Aorta (tissue), 5 donors: ENCODE results near the gene PSMC1. TPM values are rescaled to one million over a fixed set of nuclear protein-coding genes. Genes with fewer than 3 reads are reported as not detected.

ENCODE experiments used
- ATAC-seq: fragments of 200-7000 bp; cut with Tn5 transposase; one replicate; pipeline ENCODE4 v1.9.1; 2022; ENCODE audit warnings: moderate library complexity; ENCODE audit not compliant: low FRiP score
- DNase-seq, 2 donors: peaks; one replicate each; pipeline ENCODE4 v3.0.0-alpha.2; 2020
- H3K27ac ChIP-seq, 2 donors: one replicate each; pipeline ENCODE4 v1.5.1; 2013; ENCODE audit warnings: low read length in 2 of 2, mild to moderate bottlenecking in 2 of 2, moderate library complexity in 2 of 2, control low read depth in 1 of 2, inconsistent platforms in 1 of 2, low read depth in 1 of 2
- H3K27me3 ChIP-seq, 2 donors: one replicate each; pipeline ENCODE4 v1.6.1; 2013; ENCODE audit warnings: control low read depth in 1 of 2, low read length in 1 of 2, mild to moderate bottlenecking in 1 of 2, moderate library complexity in 1 of 2; ENCODE audit not compliant: insufficient read depth in 2 of 2, control insufficient read depth in 1 of 2
- H3K36me3 ChIP-seq, 2 donors: one replicate each; pipeline ENCODE4 v1.6.1; 2013; ENCODE audit warnings: control low read depth in 1 of 2, low read length in 1 of 2, mild to moderate bottlenecking in 1 of 2; ENCODE audit not compliant: insufficient read depth in 2 of 2, control insufficient read depth in 1 of 2
- H3K4me1 ChIP-seq, 2 donors: one replicate each; pipeline ENCODE4 v1.6.1; 2013; ENCODE audit warnings: low read length in 2 of 2, control low read depth in 1 of 2, mild to moderate bottlenecking in 1 of 2, moderate library complexity in 1 of 2; ENCODE audit not compliant: insufficient read depth in 2 of 2, control insufficient read depth in 1 of 2
- H3K4me3 ChIP-seq, 2 donors: one replicate each; pipeline ENCODE4 v1.5.1; 2013; ENCODE audit warnings: low read length in 2 of 2, control low read depth in 1 of 2, mild to moderate bottlenecking in 1 of 2
- H3K9me3 ChIP-seq: one replicate; pipeline ENCODE4 v1.6.1; 2013; ENCODE audit warnings: mild to moderate bottlenecking, low read length; ENCODE audit not compliant: control insufficient read depth
- WGBS, 2 donors: extraction: QIAGEN DNeasy Blood & Tissue Kit; methylation state at CpG; one replicate each; pipeline ENCODE4 v1.1.7; 2013; 5-methylcytosine and 5-hydroxymethylcytosine counted together
- intact Hi-C, 2 donors: fragments of 100-400 bp; cut with DNase I; formaldehyde crosslinking; loops; one replicate each; pipeline versions ENCODE4 v1.14.2 to v1.15.0; 2022
- polyA plus RNA-seq, 2 donors: library from polyadenylated mRNA; stranded (reverse); fragments of 200-250 nt; gene quantifications; one replicate each; pipeline ENCODE4 v1.2.3, GENCODE V29; 2013
- total RNA-seq, 2 donors: library from RNA; stranded (reverse); fragmentation: NEBNext Ultra II Directional; extraction: Animal tissue kit (Norgen Biotek cat#: 25700); gene quantifications; one replicate each; pipeline ENCODE4 v1.2.1, GENCODE V29; 2021
- donor health status: healthy with polysubstance abuse.
- donor health status: Bipolar disorder and iron deficiency.
- donor health status: DM: no; HTN: no; CAD: no.
- donor health status: DM: no; HTN: no; CAD: no.
- donor health status: DM: yes; HTN: yes; CAD: no.

The PSMC1 gene
- total and polyA plus RNA-seq, 4 donors = 67.3 to 184 (median 128) TPM

DNA sequence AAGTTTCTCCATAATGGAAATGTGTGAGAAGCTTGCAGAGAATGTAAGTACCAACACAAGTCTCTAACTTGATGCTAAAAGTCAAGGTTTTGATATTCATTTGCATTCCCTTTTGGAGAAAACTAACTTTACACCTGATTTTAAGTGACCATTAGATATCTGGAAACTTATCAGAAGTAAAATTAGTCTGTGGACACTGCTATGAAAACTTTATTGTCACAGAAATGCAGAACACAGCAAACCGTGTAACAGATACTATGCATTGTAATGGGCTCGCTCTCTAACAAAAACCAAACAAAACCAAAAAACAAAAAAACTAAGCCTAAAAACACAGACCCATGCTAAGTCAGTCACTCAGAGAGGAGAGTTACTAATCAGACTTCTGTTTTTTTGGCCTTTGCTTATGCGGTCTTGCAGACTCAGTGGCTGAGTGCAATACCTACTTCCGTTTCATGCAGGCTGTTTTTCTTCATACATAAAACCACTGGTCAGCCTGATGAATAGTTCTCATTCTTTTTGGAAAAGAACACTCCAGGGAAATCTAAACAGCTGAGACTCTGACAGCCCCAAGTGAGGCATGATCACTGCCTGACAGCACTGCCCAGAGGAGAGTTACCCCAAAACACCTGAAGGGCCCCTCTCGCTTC lies 39.6 kb downstream of the PSMC1 start:
- H3K4me3 ChIP-seq = no peak overlapping the region
- H3K27ac ChIP-seq = no peak overlapping the region
- no peaks in the 10 kb centered on the region for H3K9me3 ChIP-seq
- 53 to 58% methylated on average over 5 of the region's 5 CpGs for WGBS, 2 donors
- peaks cover 0 to 8% of the 10 kb centered on the region in 2 donors for H3K36me3 ChIP-seq
- intact Hi-C loops = no loop called here
- ATAC-seq (no peak), DNase-seq (no peak)
- no peaks in the 10 kb centered on the region for H3K27me3 ChIP-seq
- no peaks in the 10 kb centered on the region for H3K4me1 ChIP-seq

DNA sequence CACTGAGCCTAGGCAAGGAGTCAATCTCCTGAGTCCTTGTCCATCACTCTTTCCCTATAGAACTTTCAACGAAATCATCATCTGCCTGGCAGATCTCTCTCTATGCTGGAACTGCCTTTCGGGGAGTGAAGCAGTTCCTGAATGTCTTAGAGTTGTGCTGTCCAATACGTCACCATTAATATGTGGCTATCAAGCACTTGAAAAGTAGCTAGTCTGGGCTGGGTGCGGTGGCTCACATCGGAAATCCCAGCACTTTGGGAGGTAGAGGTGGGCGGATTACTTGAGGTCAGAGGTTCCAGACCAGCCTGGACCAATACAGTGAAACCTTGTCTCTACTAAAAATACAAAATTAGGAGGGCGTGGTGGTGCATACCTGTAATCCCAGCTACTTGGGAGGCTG lies 40.3 kb downstream of the PSMC1 start:
- WGBS, 2 donors = 93 to 94% methylated on average over 7 of the region's 7 CpGs
- H3K4me3 ChIP-seq = no peak overlapping the region
- no peaks in the 10 kb centered on the region for H3K27me3 ChIP-seq
- no peak for ATAC-seq
- peak overlapping the region in 1 of 2 donors; percentile 25 for H3K27ac ChIP-seq
- DNase-seq = no peak
- H3K36me3 ChIP-seq = peaks cover 0 to 8% of the 10 kb centered on the region in 2 donors
- no peaks in the 10 kb centered on the region for H3K9me3 ChIP-seq
- intact Hi-C loops = no loop called here
- no peaks in the 10 kb centered on the region for H3K4me1 ChIP-seq

DNA sequence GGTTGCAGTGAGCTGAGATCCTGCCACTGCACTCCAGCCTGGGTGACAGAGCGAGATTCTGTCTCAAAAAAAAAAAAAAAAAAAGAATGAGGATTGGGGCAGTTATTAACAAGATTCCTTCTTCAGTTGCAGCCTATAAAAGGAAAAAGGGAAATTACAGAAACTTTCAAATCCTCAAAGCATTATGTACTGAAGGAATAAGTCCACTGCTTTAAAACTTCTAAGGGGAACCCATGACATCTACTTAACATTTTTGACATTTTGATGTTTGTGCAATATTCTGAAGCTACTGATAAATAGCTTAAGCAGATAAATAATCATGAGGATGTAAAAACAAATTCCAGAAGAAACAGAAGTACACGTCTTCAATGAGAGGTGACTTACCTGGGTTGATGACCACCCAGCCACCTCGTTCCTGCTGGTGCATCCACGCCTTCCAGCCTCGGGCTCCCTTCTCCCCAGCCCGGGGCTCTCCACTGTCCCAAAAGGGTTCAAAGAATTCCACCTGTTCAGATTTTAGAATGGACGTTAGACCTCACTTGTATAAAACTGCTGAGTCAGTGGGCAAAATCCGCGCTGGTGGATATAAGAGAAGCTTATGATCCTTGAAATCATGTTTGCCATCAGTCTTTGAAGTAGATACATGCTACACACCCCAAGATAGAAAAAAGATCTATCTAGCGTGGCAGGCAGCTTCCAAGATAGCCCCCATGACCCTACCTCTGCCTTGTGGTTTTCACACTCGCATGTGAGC lies 41.7 kb downstream of the PSMC1 start:
- ATAC-seq (no peak), DNase-seq (no peak)
- intact Hi-C loops = no loop called here
- H3K4me3 ChIP-seq = no peak overlapping the region
- H3K4me1 ChIP-seq = peaks cover 0 to 3% of the 10 kb centered on the region in 2 donors
- 91 to 92% methylated on average over 11 of the region's 11 CpGs for WGBS, 2 donors
- H3K27me3 ChIP-seq = no peaks in the 10 kb centered on the region
- H3K36me3 ChIP-seq = peaks cover 0 to 6% of the 10 kb centered on the region in 2 donors
- H3K9me3 ChIP-seq = no peaks in the 10 kb centered on the region
- no peak overlapping the region for H3K27ac ChIP-seq

DNA sequence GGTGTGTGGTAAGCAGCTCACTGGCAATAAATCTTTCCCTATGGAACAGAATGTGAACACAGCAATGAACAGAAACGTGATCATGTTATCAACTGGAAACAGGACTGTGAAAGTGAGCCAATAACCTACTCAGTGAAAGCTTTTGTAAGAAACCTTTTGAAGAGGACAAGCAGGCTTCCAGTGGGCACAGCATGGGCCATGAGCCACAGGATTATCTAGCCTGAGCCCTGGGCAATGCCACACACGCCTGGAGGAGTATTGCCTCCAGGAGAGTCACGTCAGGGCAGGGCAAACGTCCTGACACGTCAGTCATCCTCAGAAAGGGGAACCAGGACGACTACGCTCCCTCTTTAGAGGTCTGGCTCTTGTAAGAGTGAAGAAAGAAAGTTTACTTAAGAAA lies 43.1 kb downstream of the PSMC1 start:
- H3K9me3 ChIP-seq = no peaks in the 10 kb centered on the region
- ATAC-seq (no peak), DNase-seq (peak in 1 of 2 donors; percentile 60)
- no peaks in the 10 kb centered on the region for H3K27me3 ChIP-seq
- WGBS, 2 donors = 68 to 72% methylated on average over 7 of the region's 7 CpGs
- H3K4me3 ChIP-seq = no peak overlapping the region
- no peak overlapping the region for H3K27ac ChIP-seq
- peaks cover 0 to 3% of the 10 kb centered on the region in 2 donors for H3K36me3 ChIP-seq
- H3K4me1 ChIP-seq = peaks cover 0 to 3% of the 10 kb centered on the region in 2 donors
- intact Hi-C loops = no loop called here

DNA sequence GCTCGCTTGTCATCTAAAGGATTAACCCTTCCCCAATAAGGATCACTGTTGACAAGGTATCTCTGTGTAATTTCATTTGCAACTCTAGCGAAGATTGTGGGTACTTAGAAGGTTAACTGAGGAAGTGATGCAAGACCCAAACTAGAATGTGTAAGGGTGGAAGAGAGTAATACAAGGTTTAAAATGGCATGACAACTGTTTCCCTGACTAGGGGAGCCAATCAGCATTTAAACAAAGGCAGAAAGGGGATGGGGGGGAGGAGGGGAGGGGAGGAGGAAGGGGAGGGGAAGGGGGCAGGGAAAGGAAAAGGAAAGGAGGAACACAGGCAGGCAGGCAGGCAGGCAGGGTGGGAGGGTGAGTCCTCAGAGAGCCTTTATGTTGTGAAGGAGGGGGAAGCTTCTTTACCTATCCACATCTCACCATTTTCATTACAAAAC lies 44.3 kb downstream of the PSMC1 start:
- Histone ChIP-seq H3K36me3 (peaks cover 0 to 3% of the 10 kb centered on the region in 2 donors), H3K9me3 (no peaks in the 10 kb centered on the region), H3K27me3 (no peaks in the 10 kb centered on the region), H3K27ac (no peak overlapping the region), H3K4me1 (peaks cover 0 to 3% of the 10 kb centered on the region in 2 donors), H3K4me3 (no peak overlapping the region)
- no peak for DNase-seq
- intact Hi-C loops = loop anchor here (5.0 to 10.0 kb wide), 4 partner anchors 94 to 397 kb away; partner anchors contain the start of gene CALM1 (in 1 of the 2)
- 83 to 90% methylated on average over 2 of the region's 2 CpGs for WGBS, 2 donors
- no peak for ATAC-seq

DNA sequence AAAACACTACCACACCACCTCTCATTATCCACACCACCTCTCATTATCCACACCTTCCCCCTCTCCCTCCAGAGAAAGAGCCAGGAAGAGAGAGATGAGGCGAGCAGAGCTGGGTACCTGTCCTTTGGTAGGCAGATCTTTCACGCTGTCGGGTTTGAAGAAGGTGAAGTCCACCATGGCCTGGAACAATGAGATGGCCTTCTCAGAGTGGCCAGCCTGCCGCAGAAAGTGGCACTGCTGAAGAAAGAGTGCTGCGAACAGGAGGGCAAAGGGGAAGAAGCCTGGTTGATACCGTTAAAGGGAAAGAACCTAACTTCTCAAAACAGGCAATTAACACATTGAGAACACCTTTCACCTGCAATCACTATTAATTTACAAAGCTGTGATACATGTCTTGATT lies 44.8 kb downstream of the PSMC1 start:
- Histone ChIP-seq H3K9me3 (no peaks in the 10 kb centered on the region), H3K36me3 (peaks cover 0 to 3% of the 10 kb centered on the region in 2 donors), H3K27me3 (no peaks in the 10 kb centered on the region), H3K4me3 (no peak overlapping the region), H3K27ac (no peak overlapping the region), H3K4me1 (peaks cover 0 to 3% of the 10 kb centered on the region in 2 donors)
- WGBS, 2 donors = 69 to 82% methylated on average over 6 of the region's 6 CpGs
- intact Hi-C loops = loop anchor here (5.0 to 10.0 kb wide), 4 partner anchors 94 to 396 kb away; partner anchors contain the start of gene CALM1 (in 1 of the 2)
- DNase-seq (no peak), ATAC-seq (no peak)

DNA sequence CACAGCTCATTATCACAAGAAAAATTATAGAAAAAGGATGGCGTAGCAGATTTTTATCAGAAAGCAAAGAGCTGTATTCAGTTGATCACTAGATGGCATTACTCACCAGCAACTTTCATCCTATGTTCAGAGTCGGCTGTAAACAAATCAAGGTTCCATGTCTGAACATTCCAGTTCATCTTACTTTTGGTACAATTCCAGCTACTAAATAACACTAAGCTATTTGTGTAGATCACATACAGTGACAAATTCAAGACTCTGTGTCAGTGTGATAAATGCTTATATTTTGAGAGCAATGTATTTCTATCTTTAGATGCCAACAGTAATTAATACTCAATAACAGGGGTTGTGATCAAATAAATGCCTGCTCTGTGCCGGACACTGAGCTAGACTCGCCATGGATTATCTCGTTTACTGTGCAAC lies 45.3 kb downstream of the PSMC1 start:
- H3K36me3 ChIP-seq = peaks cover 0 to 2% of the 10 kb centered on the region in 2 donors
- no peaks in the 10 kb centered on the region for H3K9me3 ChIP-seq
- DNase-seq (no peak), ATAC-seq (peak; percentile 78)
- H3K4me1 ChIP-seq = peaks cover 0 to 3% of the 10 kb centered on the region in 2 donors
- no peak overlapping the region for H3K4me3 ChIP-seq
- H3K27ac ChIP-seq = peak overlapping the region in 1 of 2 donors; percentile 61
- no peaks in the 10 kb centered on the region for H3K27me3 ChIP-seq
- intact Hi-C loops = loop anchor here (5.0 to 10.0 kb wide), 4 partner anchors 93 to 396 kb away; partner anchors contain the start of gene CALM1 (in 1 of the 2)
- 22 to 29% methylated on average over 5 of the region's 5 CpGs for WGBS, 2 donors

DNA sequence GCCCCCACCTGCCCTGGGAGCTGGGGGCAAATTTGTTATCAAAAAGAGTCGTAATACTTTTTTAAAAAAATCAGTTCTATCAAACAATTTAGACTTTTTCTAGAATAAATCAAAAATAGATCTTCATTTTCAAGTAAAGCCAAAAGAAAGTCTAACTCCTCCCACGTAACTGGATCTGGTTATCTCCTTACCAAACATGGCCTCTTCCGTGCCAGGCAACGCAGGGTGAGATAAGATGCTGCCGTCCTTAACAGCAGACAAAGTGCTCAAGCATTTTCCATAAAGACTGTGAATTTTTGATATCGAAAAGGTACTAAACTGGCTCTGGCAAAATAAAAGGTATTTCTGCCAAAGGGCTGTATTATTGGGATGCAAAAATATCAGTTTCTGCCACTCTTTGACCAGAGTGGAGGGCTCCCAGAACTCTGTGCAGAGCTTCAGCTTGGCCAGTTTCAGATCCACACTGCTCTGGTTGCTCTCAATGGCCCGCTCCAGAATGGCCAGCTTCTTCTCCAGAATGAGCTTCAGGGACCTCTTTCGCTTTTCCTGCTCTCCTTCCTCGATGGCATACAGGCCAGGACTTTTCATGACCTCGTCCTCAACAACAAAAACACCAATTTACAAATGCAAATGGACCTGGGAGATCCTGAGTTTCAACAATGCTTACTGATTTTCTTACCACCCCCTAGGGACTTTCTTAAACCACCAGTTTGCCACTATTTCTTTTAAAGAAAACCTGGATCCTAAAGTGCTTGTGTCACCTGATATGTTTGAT lies 46.4 kb downstream of the PSMC1 start:
- WGBS, 2 donors = 34 to 38% methylated on average over 10 of the region's 10 CpGs
- Histone ChIP-seq H3K9me3 (no peaks in the 10 kb centered on the region), H3K27me3 (no peaks in the 10 kb centered on the region), H3K4me1 (peaks cover 0 to 3% of the 10 kb centered on the region in 2 donors), H3K36me3 (peaks cover 0 to 2% of the 10 kb centered on the region in 2 donors), H3K27ac (peak overlapping the region in 1 of 2 donors; percentile 68), H3K4me3 (no peak overlapping the region)
- no peak for ATAC-seq
- intact Hi-C loops = loop anchor here (5.0 to 10.0 kb wide), 4 partner anchors 92 to 395 kb away; partner anchors contain the start of gene CALM1 (in 1 of the 2)
- DNase-seq = no peak
